Liver (tissue), 9 donors: Measurements from ENCODE around the gene DPYD. TPM values are rescaled to one million over a fixed set of nuclear protein-coding genes. Genes with fewer than 3 reads are reported as not detected.
A peak's percentile ranks its signal among the peaks of the same experiment; 100 is the strongest.

ENCODE experiments used
- DNase-seq: peaks from one replicate; pipeline ENCODE4 v3.0.0-alpha.2; 2017; ENCODE audit warnings: low spot score
- H3K27ac ChIP-seq, 2 donors: one replicate each; pipeline ENCODE4 v1.7.0; 2013; ENCODE audit warnings: inconsistent platforms in 2 of 2, low read length in 2 of 2, control low read depth in 1 of 2, low read depth in 1 of 2, mild to moderate bottlenecking in 1 of 2
- H3K27me3 ChIP-seq, 4 donors: one replicate each; pipeline versions ENCODE4 v1.6.1 to v1.7.0; 2013; ENCODE audit warnings: low read length in 3 of 4, inconsistent platforms in 1 of 4, mild to moderate bottlenecking in 1 of 4, moderate library complexity in 1 of 4; ENCODE audit not compliant: control insufficient read depth in 4 of 4, insufficient read depth in 4 of 4
- H3K36me3 ChIP-seq, 4 donors: one replicate each; pipeline versions ENCODE4 v1.6.1 to v1.7.0; 2013; ENCODE audit warnings: low read length in 3 of 4, mild to moderate bottlenecking in 3 of 4, low read depth in 1 of 4, moderate library complexity in 1 of 4; ENCODE audit not compliant: control insufficient read depth in 4 of 4, insufficient read depth in 3 of 4
- H3K4me1 ChIP-seq, 4 donors: one replicate each; pipeline versions ENCODE4 v1.6.1 to v1.7.0; 2013; ENCODE audit warnings: low read length in 3 of 4, mild to moderate bottlenecking in 3 of 4, moderate library complexity in 1 of 4; ENCODE audit not compliant: control insufficient read depth in 4 of 4, insufficient read depth in 4 of 4
- H3K4me3 ChIP-seq, 3 donors: one replicate each; pipeline versions ENCODE4 v1.6.1 to v1.7.0; 2013; ENCODE audit warnings: low read length in 3 of 3, control low read depth in 1 of 3, low read depth in 1 of 3, mild to moderate bottlenecking in 1 of 3
- H3K9ac ChIP-seq, 2 donors: one replicate each; pipeline ENCODE4 v1.7.0; 2013; ENCODE audit warnings: low read length in 2 of 2, mild to moderate bottlenecking in 2 of 2, moderate library complexity in 2 of 2, control low read depth in 1 of 2, low read depth in 1 of 2
- H3K9me3 ChIP-seq, 4 donors: one replicate each; pipeline versions ENCODE4 v1.6.1 to v1.7.0; 2013; ENCODE audit warnings: low read length in 3 of 4; ENCODE audit not compliant: control insufficient read depth in 4 of 4
- CTCF ChIP-seq: fragments of 150-350 bp; IDR thresholded peaks from 2 replicates; pipeline ENCODE4 v1.5.1; 2017; ENCODE audit warnings: improper control_type of control experiment, low read depth, low read length; ENCODE audit not compliant: missing input control
- EGR1 ChIP-seq, 2 donors: IDR thresholded peaks; 2 replicates each; pipeline ENCODE4 v1.6.1; 2016 to 2018; ENCODE audit warnings: antibody characterized with exemption in 2 of 2, low read depth in 2 of 2
- FOXA1 ChIP-seq: IDR thresholded peaks from 2 replicates; pipeline ENCODE4 v1.6.1; 2016; ENCODE audit warnings: antibody characterized with exemption
- FOXA2 ChIP-seq: IDR thresholded peaks from 2 replicates; pipeline ENCODE4 v1.6.1; 2016; ENCODE audit warnings: antibody characterized with exemption
- GABPA ChIP-seq, 2 donors: IDR thresholded peaks in 1 of 2; conservative IDR thresholded peaks in 1 of 2; 2 replicates each; pipeline ENCODE4 v1.6.1; 2016; ENCODE audit warnings: antibody characterized with exemption in 2 of 2, mild to moderate bottlenecking in 1 of 2, moderate library complexity in 1 of 2
- JUND ChIP-seq, 2 donors: IDR thresholded peaks; 2 replicates each; pipeline ENCODE4 v1.6.1; 2016; ENCODE audit warnings: antibody characterized with exemption in 2 of 2
- NR2F2 ChIP-seq: IDR thresholded peaks from 2 replicates; pipeline ENCODE4 v1.6.1; 2016; ENCODE audit warnings: antibody characterized with exemption
- TAF1 ChIP-seq: conservative IDR thresholded peaks from 2 replicates; pipeline ENCODE4 v1.6.1; 2016; ENCODE audit warnings: antibody characterized with exemption, mild to moderate bottlenecking
- WGBS: extraction: QIAGEN DNeasy Blood & Tissue Kit; methylation state at CpG from one replicate; pipeline ENCODE4 v1.1.7; 2013; 5-methylcytosine and 5-hydroxymethylcytosine counted together
- polyA plus RNA-seq, 2 donors: library from polyadenylated mRNA; stranded (reverse) in 1 of 2; unstranded in 1 of 2; fragments of 200-250 nt in 1 of 2; fragments of >200 nt in 1 of 2; fragmentation: Nextera tagmentation in 1 of 2; extraction: Ambion mirVana in 1 of 2; gene quantifications; one replicate each; pipeline versions ENCODE4 v1.2.1 to v1.2.3, GENCODE V29; 2013 to 2015
- total RNA-seq, 2 donors: library from RNA; depleted of rRNA; stranded (reverse); fragments of >200 nt; gene quantifications; one replicate each; pipeline ENCODE4 v1.2.3, GENCODE V29; 2014
- TF ChIP-seq, protein P1 (sequence below): IDR thresholded peaks from 2 replicates; pipeline ENCODE4 v1.6.1; 2016; ENCODE audit warnings: antibody characterized with exemption
- TF ChIP-seq, protein P2 (sequence below): IDR thresholded peaks from 2 replicates; pipeline ENCODE4 v1.6.1; 2016; ENCODE audit warnings: antibody characterized with exemption
- TF ChIP-seq, protein P3 (sequence below): IDR thresholded peaks from 2 replicates; pipeline ENCODE4 v1.6.1; 2016; ENCODE audit warnings: antibody characterized with exemption, mild to moderate bottlenecking
- donor health status: healthy.
- donor health status: healthy.
- donor health status: healthy.
- donor health status: healthy.
- donor health status: healthy.

Gene DPYD
- total and polyA plus RNA-seq, 4 donors = 16.2 to 142 (median 47.0) TPM

GRCh38 chr1:97277891-97278654 lies 642.8 kb downstream of the DPYD start:
- TF ChIP-seq NR2F2 (no peak), FOXA1 (no peak), TAF1 (no peak), GABPA (IDR thresholded peaks at IDR 0.05 in 1 of 2, conservative IDR thresholded peaks at IDR 0.05 in 1 of 2) (no peak), FOXA2 (no peak), CTCF (no peak)
- TF ChIP-seq, protein P1, sequence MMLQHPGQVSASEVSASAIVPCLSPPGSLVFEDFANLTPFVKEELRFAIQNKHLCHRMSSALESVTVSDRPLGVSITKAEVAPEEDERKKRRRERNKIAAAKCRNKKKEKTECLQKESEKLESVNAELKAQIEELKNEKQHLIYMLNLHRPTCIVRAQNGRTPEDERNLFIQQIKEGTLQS = no peak
- TF ChIP-seq, protein P2, sequence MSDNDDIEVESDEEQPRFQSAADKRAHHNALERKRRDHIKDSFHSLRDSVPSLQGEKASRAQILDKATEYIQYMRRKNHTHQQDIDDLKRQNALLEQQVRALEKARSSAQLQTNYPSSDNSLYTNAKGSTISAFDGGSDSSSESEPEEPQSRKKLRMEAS = no peak
- TF ChIP-seq, protein P3, sequence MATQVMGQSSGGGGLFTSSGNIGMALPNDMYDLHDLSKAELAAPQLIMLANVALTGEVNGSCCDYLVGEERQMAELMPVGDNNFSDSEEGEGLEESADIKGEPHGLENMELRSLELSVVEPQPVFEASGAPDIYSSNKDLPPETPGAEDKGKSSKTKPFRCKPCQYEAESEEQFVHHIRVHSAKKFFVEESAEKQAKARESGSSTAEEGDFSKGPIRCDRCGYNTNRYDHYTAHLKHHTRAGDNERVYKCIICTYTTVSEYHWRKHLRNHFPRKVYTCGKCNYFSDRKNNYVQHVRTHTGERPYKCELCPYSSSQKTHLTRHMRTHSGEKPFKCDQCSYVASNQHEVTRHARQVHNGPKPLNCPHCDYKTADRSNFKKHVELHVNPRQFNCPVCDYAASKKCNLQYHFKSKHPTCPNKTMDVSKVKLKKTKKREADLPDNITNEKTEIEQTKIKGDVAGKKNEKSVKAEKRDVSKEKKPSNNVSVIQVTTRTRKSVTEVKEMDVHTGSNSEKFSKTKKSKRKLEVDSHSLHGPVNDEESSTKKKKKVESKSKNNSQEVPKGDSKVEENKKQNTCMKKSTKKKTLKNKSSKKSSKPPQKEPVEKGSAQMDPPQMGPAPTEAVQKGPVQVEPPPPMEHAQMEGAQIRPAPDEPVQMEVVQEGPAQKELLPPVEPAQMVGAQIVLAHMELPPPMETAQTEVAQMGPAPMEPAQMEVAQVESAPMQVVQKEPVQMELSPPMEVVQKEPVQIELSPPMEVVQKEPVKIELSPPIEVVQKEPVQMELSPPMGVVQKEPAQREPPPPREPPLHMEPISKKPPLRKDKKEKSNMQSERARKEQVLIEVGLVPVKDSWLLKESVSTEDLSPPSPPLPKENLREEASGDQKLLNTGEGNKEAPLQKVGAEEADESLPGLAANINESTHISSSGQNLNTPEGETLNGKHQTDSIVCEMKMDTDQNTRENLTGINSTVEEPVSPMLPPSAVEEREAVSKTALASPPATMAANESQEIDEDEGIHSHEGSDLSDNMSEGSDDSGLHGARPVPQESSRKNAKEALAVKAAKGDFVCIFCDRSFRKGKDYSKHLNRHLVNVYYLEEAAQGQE = no peak
- WGBS = 96% methylated on average over 2 of the region's 2 CpGs
- H3K9ac ChIP-seq = no peak overlapping the region
- no peak for DNase-seq
- H3K27me3 ChIP-seq = no peaks in the 10 kb centered on the region
- no peaks in the 10 kb centered on the region for H3K4me1 ChIP-seq
- no peaks in the 10 kb centered on the region for H3K9me3 ChIP-seq
- H3K4me3 ChIP-seq = no peak overlapping the region
- peaks cover 0 to 3% (median 1%) of the 10 kb centered on the region in 4 donors for H3K36me3 ChIP-seq
- H3K27ac ChIP-seq = no peak overlapping the region

GRCh38 chr1:97271916-97272788 lies 648.7 kb downstream of the DPYD start:
- no peak overlapping the region for H3K4me3 ChIP-seq
- peaks cover 0 to 3% (median 0%) of the 10 kb centered on the region in 4 donors for H3K4me1 ChIP-seq
- no peak for DNase-seq
- TF ChIP-seq EGR1 (IDR thresholded peaks at IDR 0.05; ENCODE audit: low read depth in 2 of 2) (no peak), JUND (IDR thresholded peaks at IDR 0.05) (no peak)
- TF ChIP-seq, protein P3 = peak; percentile 46
- no peak overlapping the region for H3K27ac ChIP-seq
- H3K27me3 ChIP-seq = no peaks in the 10 kb centered on the region
- H3K9me3 ChIP-seq = no peaks in the 10 kb centered on the region
- H3K9ac ChIP-seq = no peak overlapping the region
- no peaks in the 10 kb centered on the region for H3K36me3 ChIP-seq
- 68% methylated on average over 6 of the region's 6 CpGs for WGBS
